ENCODE measurements around the gene CLASP1. TPM values are rescaled to one million over a fixed set of nuclear protein-coding genes. Genes with fewer than 3 reads are reported as not detected.
"Not testable (repeated sequence)": the region's sequence is repeated elsewhere in the genome, so short reads cannot be mapped to it uniquely, and the experiment has no call there.

CLASP1 gene
- total RNA-seq, 6 experiments from 2014 or later, result 19.7 to 32.4 (median 24.1) TPM

DNA sequence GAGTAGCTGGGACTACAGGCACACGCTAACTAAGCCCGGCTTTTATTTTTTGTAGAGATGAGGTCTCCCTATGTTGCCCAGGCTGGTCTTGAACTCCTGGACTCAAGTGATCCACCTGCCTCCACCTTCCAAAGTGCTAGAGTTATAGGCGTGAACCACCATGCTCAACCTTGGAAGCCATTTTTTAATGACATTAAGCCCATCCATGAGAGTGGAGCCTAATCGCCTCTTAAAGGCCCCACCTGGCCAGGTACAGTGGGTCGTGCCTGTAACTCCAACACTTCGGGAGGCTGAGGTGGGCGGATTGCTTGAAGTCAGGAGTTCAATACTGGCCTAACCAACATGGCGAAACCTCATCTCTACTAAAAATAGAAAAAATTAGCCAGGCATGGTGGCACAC is 322.6 kb downstream of the CLASP1 start:
- no peaks in the 10 kb centered on the region for H3K4me1 ChIP-seq
- intact Hi-C loops (cut with DNase I), result loop anchor here in 1 of 2 donors (10.0 kb wide), 1 partner anchor 232 kb away; no protein-coding TSS in a partner anchor
- no peak overlapping the region for H3K4me3 ChIP-seq
- TF ChIP-seq, protein P1, sequence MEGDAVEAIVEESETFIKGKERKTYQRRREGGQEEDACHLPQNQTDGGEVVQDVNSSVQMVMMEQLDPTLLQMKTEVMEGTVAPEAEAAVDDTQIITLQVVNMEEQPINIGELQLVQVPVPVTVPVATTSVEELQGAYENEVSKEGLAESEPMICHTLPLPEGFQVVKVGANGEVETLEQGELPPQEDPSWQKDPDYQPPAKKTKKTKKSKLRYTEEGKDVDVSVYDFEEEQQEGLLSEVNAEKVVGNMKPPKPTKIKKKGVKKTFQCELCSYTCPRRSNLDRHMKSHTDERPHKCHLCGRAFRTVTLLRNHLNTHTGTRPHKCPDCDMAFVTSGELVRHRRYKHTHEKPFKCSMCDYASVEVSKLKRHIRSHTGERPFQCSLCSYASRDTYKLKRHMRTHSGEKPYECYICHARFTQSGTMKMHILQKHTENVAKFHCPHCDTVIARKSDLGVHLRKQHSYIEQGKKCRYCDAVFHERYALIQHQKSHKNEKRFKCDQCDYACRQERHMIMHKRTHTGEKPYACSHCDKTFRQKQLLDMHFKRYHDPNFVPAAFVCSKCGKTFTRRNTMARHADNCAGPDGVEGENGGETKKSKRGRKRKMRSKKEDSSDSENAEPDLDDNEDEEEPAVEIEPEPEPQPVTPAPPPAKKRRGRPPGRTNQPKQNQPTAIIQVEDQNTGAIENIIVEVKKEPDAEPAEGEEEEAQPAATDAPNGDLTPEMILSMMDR (IDR thresholded peaks at IDR 0.05), result no peak
- no peak for DNase-seq
- H3K36me3 ChIP-seq, result no peaks in the 10 kb centered on the region
- no peak for ATAC-seq
- H3K9me3 ChIP-seq, result no peaks in the 10 kb centered on the region
- no peak overlapping the region for H3K27ac ChIP-seq
- 85% methylated on average over 6 of the region's 8 CpGs for WGBS (ENCODE audit: insufficient coverage, low coverage, low lambda C conversion rate, missing lambda C conversion rate)
- H3K27me3 ChIP-seq, result no peaks in the 10 kb centered on the region

DNA sequence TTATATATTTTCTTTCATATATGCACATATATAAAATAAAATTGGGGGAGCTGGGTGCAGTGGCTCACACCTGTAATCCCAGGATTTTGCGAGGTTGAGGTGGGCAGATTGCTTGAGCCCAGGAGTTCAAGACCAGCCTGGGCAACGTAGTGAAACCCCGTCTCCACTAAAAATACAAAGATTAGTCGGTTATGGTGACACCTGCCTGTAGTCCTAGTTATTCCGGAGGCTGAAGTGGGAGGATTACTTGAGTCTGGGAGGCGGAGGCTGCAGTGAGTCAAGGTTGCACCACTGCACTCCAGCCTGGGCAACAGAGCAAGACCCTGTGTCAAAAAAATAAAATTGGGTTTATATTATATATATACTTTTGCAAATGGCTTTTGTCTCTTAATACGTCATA is 324.7 kb downstream of the CLASP1 start:
- Histone ChIP-seq H3K4me3 (no peak overlapping the region), H3K36me3 (no peaks in the 10 kb centered on the region), H3K27me3 (no peaks in the 10 kb centered on the region), H3K9me3 (no peaks in the 10 kb centered on the region), H3K4me1 (no peaks in the 10 kb centered on the region), H3K27ac (no peak overlapping the region)
- DNase-seq, result peak in 1 of 3 donors; percentile 9
- intact Hi-C loops (cut with DNase I), result loop anchor here (5.0 to 10.0 kb wide), 2 partner anchors 230 to 502 kb away; no protein-coding TSS in a partner anchor
- ATAC-seq, result no peak
- 85% methylated on average over 7 of the region's 7 CpGs for WGBS (ENCODE audit: insufficient coverage, low coverage, low lambda C conversion rate, missing lambda C conversion rate)
- TF ChIP-seq, protein P1 (IDR thresholded peaks at IDR 0.05), result no peak
- no peak for TF ChIP-seq POLR2A (IDR thresholded peaks at IDR 0.05)

DNA sequence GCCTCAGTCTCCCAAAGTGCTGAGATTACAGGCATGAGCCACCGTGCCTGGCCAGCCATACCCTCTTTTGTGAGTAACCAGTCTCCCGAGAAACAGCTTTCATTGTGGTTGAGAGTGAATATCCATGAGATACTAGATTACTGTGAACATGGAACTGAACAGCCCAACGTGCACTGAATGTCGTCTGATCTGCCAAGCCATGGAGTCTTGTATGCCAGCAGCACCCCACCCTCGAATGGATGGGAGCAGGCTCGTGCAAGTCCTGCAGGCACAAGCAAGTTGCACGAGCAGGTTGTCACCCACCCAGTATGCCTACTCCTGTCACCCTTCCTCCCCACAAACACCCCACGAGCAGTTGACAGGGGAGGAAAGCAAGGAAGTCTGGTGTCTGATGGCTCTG is 327.8 kb downstream of the CLASP1 start:
- Histone ChIP-seq H3K27me3 (no peaks in the 10 kb centered on the region), H3K4me3 (no peak overlapping the region), H3K27ac (no peak overlapping the region), H3K36me3 (no peaks in the 10 kb centered on the region), H3K9me3 (no peaks in the 10 kb centered on the region), H3K4me1 (no peaks in the 10 kb centered on the region)
- DNase-seq (peak in 1 of 3 donors; percentile 7), ATAC-seq (no peak)
- intact Hi-C loops (cut with DNase I), result loop anchor here (5.0 to 10.0 kb wide), 2 partner anchors 227 to 499 kb away; no protein-coding TSS in a partner anchor
- 63% methylated on average over 4 of the region's 8 CpGs for WGBS (ENCODE audit: insufficient coverage, low coverage, low lambda C conversion rate, missing lambda C conversion rate)
- TF ChIP-seq, protein P1 (IDR thresholded peaks at IDR 0.05), result no peak
- TF ChIP-seq POLR2A (IDR thresholded peaks at IDR 0.05), result no peak

DNA sequence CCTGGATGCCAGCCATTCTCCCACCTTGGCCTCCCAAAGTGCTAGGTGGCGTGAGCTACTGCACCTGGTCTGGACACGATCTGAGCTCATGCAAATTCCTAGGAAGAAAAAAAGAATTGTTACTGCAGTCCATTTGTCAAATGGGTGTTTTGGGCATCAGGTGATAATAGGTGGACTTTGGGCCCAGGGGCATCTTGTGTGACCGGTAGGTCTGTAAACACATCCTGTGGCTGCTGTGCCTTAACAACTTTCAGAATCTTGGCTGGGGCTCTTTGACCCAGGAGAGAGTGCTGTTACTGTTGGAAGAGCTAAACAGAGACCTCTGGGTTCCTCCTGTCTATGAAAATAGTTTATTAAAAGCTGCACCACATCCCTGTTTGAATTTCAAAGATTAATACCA is 329.3 kb downstream of the CLASP1 start:
- ATAC-seq (peak in 3 of 4 donors; percentile 19 to 50 (median 21)), DNase-seq (no peak)
- Histone ChIP-seq H3K9me3 (no peaks in the 10 kb centered on the region), H3K36me3 (no peaks in the 10 kb centered on the region), H3K4me1 (no peaks in the 10 kb centered on the region), H3K4me3 (no peak overlapping the region), H3K27me3 (no peaks in the 10 kb centered on the region), H3K27ac (no peak overlapping the region)
- 69% methylated on average over 3 of the region's 3 CpGs for WGBS (ENCODE audit: insufficient coverage, low coverage, low lambda C conversion rate, missing lambda C conversion rate)
- no peak for TF ChIP-seq POLR2A (IDR thresholded peaks at IDR 0.05)
- TF ChIP-seq, protein P1 (IDR thresholded peaks at IDR 0.05), result no peak
- intact Hi-C loops (cut with DNase I), result loop anchor here (5.0 to 10.0 kb wide), 2 partner anchors 225 to 498 kb away; no protein-coding TSS in a partner anchor

DNA sequence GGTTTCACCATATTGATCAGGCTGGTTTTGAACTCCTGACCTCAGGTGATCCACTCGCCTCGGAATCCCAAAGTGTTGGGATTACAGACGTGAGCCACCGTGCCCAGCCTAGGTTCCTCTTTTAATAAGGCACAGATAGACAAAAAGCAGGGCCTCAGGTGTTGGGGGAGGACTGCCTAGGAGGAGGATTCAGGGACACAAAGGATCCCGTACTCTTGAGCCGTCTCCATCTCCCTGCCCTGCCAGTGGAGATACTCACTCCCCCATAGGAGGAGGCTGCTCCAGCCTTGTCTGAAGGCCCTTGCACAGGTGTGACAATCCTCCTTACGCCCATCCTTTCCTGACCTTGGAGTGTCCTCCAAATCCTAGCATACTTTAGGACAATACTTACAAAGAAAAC is 332.3 kb downstream of the CLASP1 start:
- TF ChIP-seq POLR2A (IDR thresholded peaks at IDR 0.05), result no peak
- TF ChIP-seq, protein P1 (IDR thresholded peaks at IDR 0.05), result no peak
- Histone ChIP-seq H3K9me3 (no peaks in the 10 kb centered on the region), H3K36me3 (no peaks in the 10 kb centered on the region), H3K4me1 (no peaks in the 10 kb centered on the region), H3K27ac (no peak overlapping the region), H3K4me3 (no peak overlapping the region), H3K27me3 (no peaks in the 10 kb centered on the region)
- WGBS (ENCODE audit: insufficient coverage, low coverage, low lambda C conversion rate, missing lambda C conversion rate), result 81% methylated on average over 2 of the region's 7 CpGs
- ATAC-seq, result no peak
- peak in 1 of 3 donors; percentile 15 for DNase-seq
- intact Hi-C loops (cut with DNase I), result no loop called here

DNA sequence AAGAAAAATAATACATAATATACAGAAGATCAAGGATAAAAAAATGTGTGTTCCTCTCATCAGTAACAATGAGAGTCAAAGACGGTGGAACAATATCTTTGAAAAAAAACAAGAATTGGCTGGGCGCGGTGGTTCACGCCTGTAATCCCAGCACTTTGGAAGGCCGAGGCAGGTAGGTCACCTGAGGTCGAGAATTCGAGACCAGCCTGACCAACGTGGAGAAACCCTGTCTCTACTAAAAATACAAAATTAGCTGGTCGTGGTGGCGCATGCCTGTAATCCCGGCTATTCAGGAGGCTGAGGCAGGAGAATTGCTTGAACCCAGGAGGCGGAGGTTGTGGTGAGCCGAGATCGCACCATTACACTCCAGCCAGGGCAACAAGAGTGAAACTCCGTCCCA is 335.6 kb downstream of the CLASP1 start:
- DNase-seq, result peak in 1 of 3 donors; percentile 6
- H3K27me3 ChIP-seq; intact Hi-C loops (cut with DNase I); H3K4me3 ChIP-seq; ATAC-seq; H3K36me3 ChIP-seq; H3K27ac ChIP-seq; H3K9me3 ChIP-seq; H3K4me1 ChIP-seq: not testable (repeated sequence)
- 72% methylated on average over 8 of the region's 15 CpGs for whole genome bisulfite sequencing (ENCODE audit: insufficient coverage, low coverage, low lambda C conversion rate, missing lambda C conversion rate)
